K562 (cell line): ENCODE results near the gene CEMIP. TPM values are rescaled to one million over a fixed set of nuclear protein-coding genes. Genes with fewer than 3 reads are reported as not detected.

Source experiments
- ATAC-seq: fragments of 200-7000 bp; cut with Tn5 transposase; 3 replicates; pipeline ENCODE4 v1.9.1; 2020; ENCODE audit warnings: moderate library complexity
- BruUV-seq: library from RNA; stranded (reverse); fragments of 400-500 nt; replicated peaks from 2 replicates; lab custom pipeline; 2021; lab: Mats Ljungman, UMichigan
- CTCF ChIA-PET: fragments of 300-600 bp; formaldehyde crosslinking; extraction: SDS; loops from one replicate; lab custom pipeline; 2021; ENCODE audit warnings: low intra/inter-chr PET ratio; lab: Yijun Ruan, JAX
- POLR2A ChIA-PET: fragments of 300-600, 350-650 bp; sonication (Branson Sonifier 250); formaldehyde crosslinking; extraction: SDS; loops from one replicate; lab custom pipeline; 2021; ENCODE audit warnings: antibody characterized with exemption, inconsistent platforms; lab: Yijun Ruan, JAX
- DNase-seq, 4 experiments: peaks; one replicate each; pipeline versions ENCODE4 v3.0.0 to v3.0.0-alpha.2; 2011 to 2018; ENCODE audit warnings: low spot score in 3 of 4, mixed read lengths in 3 of 4; ENCODE audit errors: extremely low read depth in 1 of 4
- FAIRE-seq: peaks from 2 replicates; lab custom pipeline; 2011; peaks lifted over from hg19 to GRCh38; lab: Jason Lieb, UNC
- H2AFZ ChIP-seq: 2 replicates; pipeline ENCODE4 v1.6.0; 2011; ENCODE audit warnings: low read depth, low read length, control low read depth, inconsistent platforms
- H3K27ac ChIP-seq: fragments of 200-600 bp; 3 replicates; pipeline ENCODE4 v1.8.0; 2011; ENCODE audit warnings: low read depth, mild to moderate bottlenecking, control low read depth, inconsistent platforms, low read length, moderate library complexity, mixed read lengths; ENCODE audit errors: extremely low read depth
- H3K27me3 ChIP-seq, 2 experiments: fragments of 300-600 bp in 1 of 2; 2 replicates in 1 of 2; 3 replicates in 1 of 2; pipeline versions ENCODE4 v1.6.0 to v1.8.0; 2011; ENCODE audit warnings: inconsistent platforms in 2 of 2, low read length in 2 of 2, mild to moderate bottlenecking in 1 of 2, mixed read lengths in 1 of 2, moderate library complexity in 1 of 2; ENCODE audit not compliant: control insufficient read depth in 2 of 2, insufficient read depth in 2 of 2
- H3K36me3 ChIP-seq: fragments of 300-600 bp; 3 replicates; pipeline ENCODE4 v1.8.0; 2011; ENCODE audit warnings: mild to moderate bottlenecking, low read length, inconsistent platforms; ENCODE audit not compliant: control insufficient read depth, insufficient read depth
- H3K4me1 ChIP-seq, 2 experiments: fragments of 200-600 bp in 1 of 2; replicated peaks in 1 of 2; 2 replicates in 1 of 2; 3 replicates in 1 of 2; pipeline versions ENCODE4 v1.5.1 to v1.8.0; 2011; ENCODE audit warnings: inconsistent platforms in 2 of 2, low read length in 2 of 2, mild to moderate bottlenecking in 1 of 2, mixed read lengths in 1 of 2, moderate library complexity in 1 of 2; ENCODE audit not compliant: control insufficient read depth in 2 of 2, insufficient read depth in 2 of 2
- H3K4me2 ChIP-seq: 2 replicates; pipeline ENCODE4 v1.6.1; 2011; ENCODE audit warnings: low read length, control low read depth, inconsistent platforms, mixed read lengths; ENCODE audit not compliant: insufficient read depth
- H3K4me3 ChIP-seq: fragments of 200-600 bp; sonication (generic), shearing (Covaris generic); 2 replicates; pipeline ENCODE4 v1.5.1; 2016; ENCODE audit warnings: control low read depth, inconsistent platforms
- H3K79me2 ChIP-seq: fragments of 200-600 bp; 3 replicates; pipeline ENCODE4 v1.8.0; 2011; ENCODE audit warnings: low read length, inconsistent platforms; ENCODE audit not compliant: control insufficient read depth, insufficient read depth
- H3K9ac ChIP-seq, 2 experiments: 2 replicates each; pipeline versions ENCODE4 v1.6.0 to v1.6.1; 2011; ENCODE audit warnings: low read depth in 2 of 2, low read length in 2 of 2, control low read depth in 1 of 2, inconsistent platforms in 1 of 2, mild to moderate bottlenecking in 1 of 2, mixed read lengths in 1 of 2; ENCODE audit not compliant: insufficient read depth in 1 of 2
- H3K9me1 ChIP-seq: one replicate; pipeline ENCODE4 v1.6.0; 2011; ENCODE audit warnings: inconsistent platforms, mild to moderate bottlenecking, low read length, moderate library complexity; ENCODE audit not compliant: control insufficient read depth, insufficient read depth
- H3K9me3 ChIP-seq: replicated peaks from 2 replicates; pipeline ENCODE4 v1.5.1; 2011; ENCODE audit warnings: low read depth, low read length, inconsistent platforms; ENCODE audit not compliant: control insufficient read depth, insufficient read depth
- H4K20me1 ChIP-seq: replicated peaks from 2 replicates; pipeline ENCODE4 v1.6.1; 2011; ENCODE audit warnings: low read length, inconsistent platforms, mixed read lengths; ENCODE audit not compliant: control insufficient read depth, insufficient read depth
- ATF6 ChIP-seq: sonication (generic); formaldehyde crosslinking; IDR thresholded peaks from 2 replicates; pipeline ENCODE4 v1.4.0; 2020; ENCODE audit warnings: mild to moderate bottlenecking, missing genetic modification reagents
- CREM ChIP-seq: IDR thresholded peaks from 2 replicates; pipeline ENCODE4 v1.6.1; 2014; ENCODE audit warnings: antibody characterized with exemption, low read depth
- FOXP1 ChIP-seq: sonication (generic); formaldehyde crosslinking; IDR thresholded peaks from 2 replicates; pipeline ENCODE4 v1.8.0; 2022; ENCODE audit warnings: mild to moderate bottlenecking, missing genetic modification reagents
- USF2 ChIP-seq: sonication (generic); formaldehyde crosslinking; IDR thresholded peaks from 2 replicates; pipeline ENCODE4 v1.5.0; 2020; ENCODE audit warnings: missing genetic modification reagents
- ZNF277 ChIP-seq: fragments of 250-450 bp; sonication (Bioruptor Pico); IDR thresholded peaks from 2 replicates; pipeline ENCODE4 v1.8.0; 2022; ENCODE audit warnings: inconsistent platforms, mild to moderate bottlenecking, moderate library complexity, borderline replicate concordance
- WGBS: fragments of 100-300 bp; shearing (Covaris generic); methylation state at CpG from one replicate; pipeline ENCODE4 v1.1.6; 2016; ENCODE audit warnings: low coverage, mixed read lengths; ENCODE audit not compliant: insufficient coverage; ENCODE audit errors: missing lambda C conversion rate; 5-methylcytosine and 5-hydroxymethylcytosine counted together
- in situ Hi-C: fragments of 300-500 bp; cut with MboI; formaldehyde crosslinking; loops from 4 replicates; pipeline ENCODE4 v1.15.0; 2018; ENCODE audit warnings: inconsistent platforms, mixed read lengths
- intact Hi-C: fragments of 100-400 bp; cut with micrococcal nuclease; formaldehyde crosslinking; loops from 2 replicates; pipeline ENCODE4 v1.14.2; 2022
- polyA plus RNA-seq, 8 experiments: library from polyadenylated mRNA; depleted of rRNA in 4 of 8; stranded (reverse) in 5 of 8; unstranded in 3 of 8; fragments of >200 nt; fragmentation: Nextera tagmentation in 2 of 8; fragmentation: Illumina TruSeq in 1 of 8; extraction: Ambion mirVana in 2 of 8; extraction: Trizol in 1 of 8; gene quantifications; 2 replicates each; pipeline versions ENCODE4 v1.2.1 to v1.2.3, GENCODE V29; 2011 to 2014; ENCODE audit warnings: inconsistent platforms in 1 of 8, missing spikeins in 1 of 8
- total RNA-seq, 7 experiments: library from RNA; depleted of rRNA in 6 of 7; stranded (reverse); fragments of >200 nt in 6 of 7; fragmentation: Illumina TruSeq in 2 of 7; extraction: Trizol in 2 of 7; gene quantifications; 2 replicates each; pipeline versions ENCODE4 v1.2.1 to v1.2.3, GENCODE V29; 2011 to 2021; ENCODE audit warnings: low replicate concordance in 1 of 7

Gene CEMIP
- total and polyA plus RNA-seq, 9 of the 15 experiments (the other 6 are each of a cell fraction or from before 2014, with no cell fraction given), result 0.33 TPM; not detected in 8

GRCh38 chr15:80949756-80950155 lies 170.6 kb downstream of the CEMIP start:
- BruUV-seq, result no TSS peak
- DNase-seq (no peak), ATAC-seq (no peak)
- intact Hi-C loops (no loop called here), in situ Hi-C loops (no loop called here)
- H2AFZ ChIP-seq, result no peak overlapping the region
- no peaks in the 10 kb centered on the region for H3K9me3 ChIP-seq
- peaks cover 4 to 8% of the 10 kb centered on the region in 2 experiments; a peak in 2 of 5 replicates for H3K4me1 ChIP-seq
- WGBS, result 56% methylated on average over 4 of the region's 4 CpGs
- H3K36me3 ChIP-seq, result peaks cover 2% of the 10 kb centered on the region; the same call in 1 of the 3 replicates
- TF ChIP-seq ATF6 (CRISPR knock-in tag) (no peak), USF2 (no peak), ZNF277 (CRISPR knock-in tag) (no peak), CREM (no peak), FOXP1 (CRISPR knock-in tag) (no peak)
- TF ChIP-seq, all 486 proteins: peak for 0
- no peak for FAIRE-seq
- H3K4me2 ChIP-seq, result no peak overlapping the region
- H4K20me1 ChIP-seq, result 0 out of 2 replicates have a peak, but pooled peaks cover 5% of the 10 kb centered on the region
- H3K27me3 ChIP-seq, result no peaks in the 10 kb centered on the region
- H3K79me2 ChIP-seq, result no peaks in the 10 kb centered on the region
- no peak overlapping the region for H3K4me3 ChIP-seq
- no peaks in the 10 kb centered on the region for H3K9me1 ChIP-seq
- H3K27ac ChIP-seq, result no peak overlapping the region
- CTCF ChIA-PET, result no interaction called here
- POLR2A ChIA-PET, result interaction anchor here (0.6 kb wide), 1 partner anchor 18 kb away, joined by 3 read pairs; no protein-coding TSS in a partner anchor
- no peak overlapping the region for H3K9ac ChIP-seq
